ENCODE results near the gene FHIT.

DNA sequence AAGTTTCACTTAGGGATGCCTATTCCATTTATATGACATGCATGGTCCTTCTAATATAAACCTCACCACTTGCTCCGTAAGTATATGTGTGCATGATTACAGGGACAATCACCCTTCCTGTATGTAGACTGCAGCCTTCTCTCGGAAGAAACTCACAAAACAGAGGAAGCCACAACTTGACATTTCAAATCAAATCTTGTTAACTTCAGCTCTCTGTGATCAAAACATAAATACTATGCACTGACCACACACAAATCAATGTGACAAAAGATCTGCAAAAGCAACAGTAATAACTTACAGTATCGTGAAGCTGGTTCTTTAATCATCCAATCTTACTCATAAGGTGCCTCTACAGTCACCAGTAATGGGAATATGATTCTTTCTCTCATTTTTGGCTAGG lies 50.2 kb downstream of the FHIT start:
- TF ChIP-seq CTCF (IDR thresholded peaks at IDR 0.05; ENCODE audit: insufficient read depth, low read length, poor library complexity, severe bottlenecking): no peak
- TF ChIP-seq EZH2phosphoT487 (conservative IDR thresholded peaks at IDR 0.05; ENCODE audit: low read length): no peak
